ENCODE measurements around the gene FRAS1.
A peak's percentile ranks its signal among the peaks of the same experiment; 100 is the strongest.

Gene FRAS1

DNA sequence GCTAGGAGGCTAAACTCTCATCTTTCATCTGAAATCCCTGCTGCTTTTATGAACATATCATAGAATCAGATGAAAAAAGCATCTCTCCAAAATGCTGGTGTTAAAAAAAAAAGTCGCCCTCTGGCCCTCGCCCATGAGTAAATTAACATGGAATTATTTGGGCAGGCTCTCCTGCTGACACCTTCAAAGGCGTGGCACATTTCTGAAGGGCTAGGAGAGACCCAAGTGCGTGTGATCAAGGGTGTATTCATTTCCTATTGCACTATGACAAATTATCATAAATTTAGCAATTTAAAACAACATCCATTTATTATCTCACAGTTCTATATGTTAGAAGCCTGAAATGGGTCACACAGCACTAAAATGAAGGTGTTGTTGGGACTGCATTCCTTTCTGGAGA, 499.5 kb downstream of the FRAS1 start:
- no peak for DNase-seq

DNA sequence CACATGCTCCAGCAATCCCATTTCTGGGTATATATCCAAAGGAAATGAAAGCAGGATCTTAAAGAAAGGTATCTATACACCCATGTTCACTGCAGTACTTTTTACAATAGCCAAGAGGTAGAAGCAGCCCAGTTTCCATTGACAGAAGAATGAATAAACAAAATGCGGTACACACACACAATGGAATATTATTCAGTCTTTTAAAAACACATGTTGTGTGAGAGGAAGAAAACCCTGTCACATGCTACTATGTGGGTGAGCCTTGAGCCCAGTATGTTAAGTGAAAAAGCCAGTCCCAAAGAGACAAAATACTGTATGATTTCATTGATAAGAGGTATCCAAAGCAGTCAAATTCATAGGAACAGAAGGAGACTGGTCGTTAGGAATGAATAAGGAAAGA, 500.7 kb downstream of the FRAS1 start:
- no peak for DNase-seq

DNA sequence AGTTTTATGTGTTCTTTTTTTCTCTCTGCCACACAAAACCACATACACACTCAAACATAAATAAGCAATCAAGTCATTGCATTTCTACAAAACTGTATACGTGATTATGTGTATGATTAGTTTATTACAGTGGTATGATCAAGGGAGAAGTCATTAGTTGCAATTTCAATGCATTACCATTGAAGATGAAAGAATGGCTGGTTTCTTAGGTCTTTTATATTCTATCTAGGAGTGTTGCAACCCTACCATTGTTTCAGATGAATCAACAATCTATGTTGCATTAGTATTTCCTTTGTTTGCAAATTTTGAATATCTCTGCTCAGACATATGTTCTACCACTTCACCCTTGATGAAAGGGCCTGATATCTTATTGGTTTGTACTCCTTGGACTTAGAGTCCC, 501.3 kb downstream of the FRAS1 start:
- no peak for DNase-seq

- no peak for DNase-seq
Measured at GRCh38 chr4:78560296-78560963, 503.3 kb downstream of the FRAS1 start.

GRCh38 chr4:78561677-78562076, 504.6 kb downstream of the FRAS1 start:
- DNase-seq = no peak

- DNase-seq = no peak
Measured at GRCh38 chr4:78562687-78563086, 505.6 kb downstream of the FRAS1 start.

GRCh38 chr4:78565971-78566372, 508.8 kb downstream of the FRAS1 start:
- no peak for DNase-seq

- DNase-seq = no peak
Measured at GRCh38 chr4:78566834-78567499, 509.8 kb downstream of the FRAS1 start.

- DNase-seq = no peak
Measured at GRCh38 chr4:78567500-78568060, 510.5 kb downstream of the FRAS1 start.

GRCh38 chr4:78568640-78569305, 511.6 kb downstream of the FRAS1 start:
- no peak for DNase-seq

GRCh38 chr4:78569306-78569821, 512.2 kb downstream of the FRAS1 start:
- DNase-seq = no peak

DNA sequence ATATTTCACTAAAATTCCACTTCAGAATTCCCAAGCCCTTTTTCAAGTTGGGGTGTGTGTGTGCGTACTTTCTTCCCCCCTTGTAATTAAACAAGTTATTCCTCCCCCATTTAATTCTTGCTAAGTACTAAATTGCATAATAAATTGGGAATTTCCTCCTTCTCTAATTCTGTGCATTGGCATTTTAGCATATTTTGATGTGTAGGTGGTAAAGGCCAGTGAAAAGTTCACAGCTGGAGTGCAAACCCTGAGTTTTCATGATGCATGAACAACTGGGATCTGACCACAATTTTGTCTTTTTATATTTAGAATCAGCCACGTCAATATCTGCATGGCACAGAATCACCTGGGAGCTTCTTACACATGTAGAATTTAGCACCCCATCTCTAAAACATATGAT, 513.0 kb downstream of the FRAS1 start:
- no peak for DNase-seq

- DNase-seq = no peak
Measured at GRCh38 chr4:78571804-78572203, 514.7 kb downstream of the FRAS1 start.

DNA sequence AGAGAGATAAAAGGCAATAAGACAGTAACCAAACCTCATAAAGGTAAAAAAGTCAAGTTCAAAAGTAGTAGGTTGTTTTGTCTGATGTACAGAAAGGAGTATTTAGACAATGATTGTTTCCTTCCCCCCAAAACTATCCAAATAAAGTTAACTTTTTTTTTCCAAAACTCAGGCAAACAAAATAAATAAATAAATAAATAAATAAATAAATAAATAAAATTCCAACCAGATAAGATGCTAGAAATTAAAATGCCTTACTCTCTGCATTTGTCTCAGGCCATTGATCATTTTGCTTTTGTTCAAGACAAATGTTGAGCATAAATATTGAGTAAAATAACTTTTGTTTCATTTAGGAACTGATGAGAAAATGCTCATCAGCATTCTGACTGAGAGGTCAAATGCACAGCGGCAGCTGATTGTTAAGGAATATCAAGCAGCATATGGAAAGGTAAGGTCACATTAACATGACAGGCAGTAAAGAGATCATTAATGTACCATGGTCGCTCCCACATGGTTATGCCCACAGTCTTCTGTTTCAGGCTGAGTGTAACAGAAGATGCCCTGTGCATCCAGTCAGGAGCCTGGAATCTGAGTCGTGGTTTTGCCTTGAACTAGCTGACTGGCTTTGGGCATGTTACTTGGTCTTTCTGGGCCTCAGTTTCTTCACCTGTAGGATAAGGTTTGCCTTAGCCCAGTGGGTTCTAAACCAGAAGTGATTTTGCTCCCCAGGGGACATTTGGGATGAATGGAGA, 521.7 kb downstream of the FRAS1 start:
- no peak for DNase-seq

DNA sequence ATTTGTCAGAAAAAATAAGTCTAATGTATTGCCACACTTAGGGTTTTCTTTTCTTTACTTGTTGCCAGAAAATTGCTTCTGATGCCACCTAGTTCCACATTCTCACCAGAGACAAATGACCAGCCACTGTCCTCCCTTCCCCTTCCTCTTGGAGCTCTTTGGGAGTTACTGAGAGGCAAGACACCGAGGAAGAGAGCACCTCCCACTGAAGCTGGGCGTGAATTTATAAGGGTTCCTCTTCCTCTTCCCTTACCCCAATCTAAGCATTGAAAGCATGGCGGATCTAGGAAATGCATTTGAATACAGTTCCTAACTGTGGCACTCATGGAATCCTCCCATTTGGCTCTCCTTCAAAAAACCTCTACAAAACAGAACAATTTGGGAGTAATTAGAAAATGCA, 524.5 kb downstream of the FRAS1 start:
- DNase-seq = no peak

GRCh38 chr4:78584863-78585547, 527.9 kb downstream of the FRAS1 start:
- no peak for DNase-seq

DNA sequence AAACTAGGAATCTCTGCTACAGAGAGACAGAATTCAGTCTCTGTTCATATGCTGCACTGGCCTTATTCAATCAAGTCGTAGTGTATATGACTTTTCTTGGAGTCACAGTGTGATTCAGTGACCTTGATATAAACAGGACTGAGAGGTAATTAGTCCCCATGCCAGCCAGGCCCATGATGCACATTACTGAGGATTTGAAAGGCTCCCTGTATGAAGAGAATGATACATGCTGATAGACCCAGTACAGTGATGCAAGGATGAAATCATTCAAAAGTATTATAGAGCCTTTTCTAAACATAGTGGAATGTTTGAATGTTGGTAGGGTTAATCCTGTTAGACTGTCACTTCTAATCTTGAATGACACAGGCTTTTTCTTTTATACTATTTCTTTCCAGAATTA, 528.5 kb downstream of the FRAS1 start:
- no peak for DNase-seq

GRCh38 chr4:78588894-78589545, 531.9 kb downstream of the FRAS1 start:
- no peak for DNase-seq

DNA sequence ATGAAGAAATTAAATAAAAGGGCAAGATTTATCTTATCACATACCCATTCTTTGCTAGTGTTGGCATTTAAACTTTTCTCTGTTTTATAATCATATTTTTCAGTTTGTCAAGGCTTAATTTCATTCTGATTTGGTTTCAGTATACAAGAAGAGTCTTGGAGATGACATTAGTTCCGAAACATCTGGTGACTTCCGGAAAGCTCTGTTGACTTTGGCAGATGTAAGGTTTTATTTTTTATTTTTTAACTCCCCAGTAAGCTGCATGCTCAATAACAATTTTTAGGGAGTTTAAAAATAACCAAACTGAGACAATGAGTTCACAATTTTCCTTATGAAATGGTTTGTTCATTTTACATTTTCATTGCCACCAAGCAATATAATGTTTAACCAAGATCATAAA, 534.3 kb downstream of the FRAS1 start:
- DNase-seq = no peak

DNA sequence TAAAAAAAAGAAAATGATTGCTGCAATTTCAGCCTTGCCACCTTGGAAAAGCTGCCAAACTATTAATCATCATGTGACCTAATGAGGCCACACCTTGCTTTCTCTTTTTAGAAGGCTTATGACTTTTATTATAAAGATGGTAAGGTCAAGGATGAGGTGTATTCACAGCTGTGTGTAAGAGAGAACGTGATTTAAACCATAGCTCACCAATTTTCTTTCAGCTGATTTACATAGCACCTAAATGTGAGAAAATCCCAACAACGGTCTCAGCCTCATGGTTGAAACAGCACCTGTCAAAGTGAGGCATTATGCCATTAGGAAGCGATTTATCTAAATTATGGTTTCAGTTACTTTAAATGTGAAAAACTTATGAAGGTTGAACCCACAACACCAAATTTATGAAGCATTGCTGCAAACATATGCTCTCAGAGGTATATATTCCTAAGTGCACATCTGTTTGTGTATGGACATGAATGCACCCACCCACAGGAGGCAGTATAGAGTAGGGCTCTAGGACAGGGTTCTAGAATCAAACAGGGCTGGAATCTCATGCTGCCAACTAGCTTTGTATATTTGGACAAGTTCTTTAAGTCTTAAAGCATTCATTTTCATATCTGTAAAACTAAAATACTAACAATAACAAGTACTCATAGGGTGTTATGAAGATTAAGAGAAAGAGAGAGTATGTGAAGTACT, 535.1 kb downstream of the FRAS1 start:
- peak in 1 of 5 donors; percentile 20 for DNase-seq
